Cardiac fibroblast (primary cell): ENCODE measurements around the gene OR51F1.
"Not testable (repeated sequence)": the region's sequence is repeated elsewhere in the genome, so short reads cannot be mapped to it uniquely, and the experiment has no call there.

Source experiments
- DNase-seq, 2 donors: peaks; one replicate each; pipeline versions ENCODE4 v3.0.0 to v3.0.0-alpha.2; 2010; ENCODE audit warnings: low read depth in 2 of 2
- H3K4me3 ChIP-seq, 2 donors: replicated peaks in 1 of 2; 1 replicate in 1 of 2; 2 replicates in 1 of 2; pipeline ENCODE4 v1.5.1; 2011; ENCODE audit warnings: low read depth in 2 of 2, low read length in 2 of 2, mild to moderate bottlenecking in 2 of 2, moderate library complexity in 1 of 2
- TF ChIP-seq, protein P1 (sequence below): IDR thresholded peaks from one replicate; pipeline ENCODE4 v1.5.1; 2011; ENCODE audit warnings: low read depth, mild to moderate bottlenecking, low read length, inconsistent platforms

OR51F1 gene, protein sequence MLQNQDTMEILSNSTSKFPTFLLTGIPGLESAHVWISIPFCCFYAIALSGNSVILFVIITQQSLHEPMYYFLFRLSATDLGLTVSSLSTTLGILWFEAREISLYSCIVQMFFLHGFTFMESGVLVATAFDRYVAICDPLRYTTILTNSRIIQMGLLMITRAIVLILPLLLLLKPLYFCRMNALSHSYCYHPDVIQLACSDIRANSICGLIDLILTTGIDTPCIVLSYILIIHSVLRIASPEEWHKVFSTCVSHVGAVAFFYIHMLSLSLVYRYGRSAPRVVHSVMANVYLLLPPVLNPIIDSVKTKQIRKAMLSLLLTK

DNA sequence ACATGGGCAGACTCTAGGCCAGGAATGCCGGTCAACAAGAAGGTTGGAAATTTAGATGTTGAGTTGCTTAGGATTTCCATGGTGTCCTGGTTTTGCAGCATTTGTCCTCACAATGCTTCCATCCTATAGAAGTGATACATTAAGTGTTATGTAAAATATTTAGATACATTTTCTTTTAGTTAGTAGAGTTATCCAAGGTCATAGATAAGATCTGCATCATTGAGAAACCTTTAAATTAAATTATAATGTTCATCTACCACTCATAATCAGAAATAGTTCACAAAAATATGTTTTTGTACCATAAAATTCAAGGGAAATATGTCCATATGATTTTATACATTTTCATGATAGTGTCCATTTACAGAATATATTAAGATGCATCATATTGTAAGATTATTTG, at the start of gene OR51F1:
TSS of gene OR51F1 (minus strand) at position 101 of the 400 bp plus-strand sequence. CDS start at position 101, 0 bp downstream.
- H3K4me3 ChIP-seq: no peak within 1 kb of the TSS
- TF ChIP-seq, protein P1, sequence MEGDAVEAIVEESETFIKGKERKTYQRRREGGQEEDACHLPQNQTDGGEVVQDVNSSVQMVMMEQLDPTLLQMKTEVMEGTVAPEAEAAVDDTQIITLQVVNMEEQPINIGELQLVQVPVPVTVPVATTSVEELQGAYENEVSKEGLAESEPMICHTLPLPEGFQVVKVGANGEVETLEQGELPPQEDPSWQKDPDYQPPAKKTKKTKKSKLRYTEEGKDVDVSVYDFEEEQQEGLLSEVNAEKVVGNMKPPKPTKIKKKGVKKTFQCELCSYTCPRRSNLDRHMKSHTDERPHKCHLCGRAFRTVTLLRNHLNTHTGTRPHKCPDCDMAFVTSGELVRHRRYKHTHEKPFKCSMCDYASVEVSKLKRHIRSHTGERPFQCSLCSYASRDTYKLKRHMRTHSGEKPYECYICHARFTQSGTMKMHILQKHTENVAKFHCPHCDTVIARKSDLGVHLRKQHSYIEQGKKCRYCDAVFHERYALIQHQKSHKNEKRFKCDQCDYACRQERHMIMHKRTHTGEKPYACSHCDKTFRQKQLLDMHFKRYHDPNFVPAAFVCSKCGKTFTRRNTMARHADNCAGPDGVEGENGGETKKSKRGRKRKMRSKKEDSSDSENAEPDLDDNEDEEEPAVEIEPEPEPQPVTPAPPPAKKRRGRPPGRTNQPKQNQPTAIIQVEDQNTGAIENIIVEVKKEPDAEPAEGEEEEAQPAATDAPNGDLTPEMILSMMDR: no peak
- no peak for DNase-seq

DNA sequence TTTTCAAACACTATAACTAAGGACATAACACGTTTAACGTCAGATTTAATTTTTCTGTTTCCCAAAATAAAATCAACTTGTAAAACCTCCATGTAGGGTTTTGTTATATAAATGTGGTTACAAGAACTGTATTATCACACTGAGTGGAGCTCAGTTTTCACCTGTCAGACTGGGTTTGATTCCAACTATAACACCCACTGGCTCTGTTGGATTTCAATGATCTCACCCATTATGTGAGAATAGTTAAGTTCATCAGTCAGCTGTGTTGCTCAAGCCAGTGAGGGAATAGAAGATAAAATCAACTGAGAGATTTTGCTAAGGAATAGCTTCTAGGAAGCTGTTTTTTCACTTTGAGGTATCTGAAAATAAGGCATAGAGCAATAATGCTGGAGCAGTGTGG, 39.5 kb upstream of the OR51F1 start:
- H3K4me3 ChIP-seq: no peak overlapping the region
- DNase-seq: no peak
- TF ChIP-seq, protein P1: no peak

DNA sequence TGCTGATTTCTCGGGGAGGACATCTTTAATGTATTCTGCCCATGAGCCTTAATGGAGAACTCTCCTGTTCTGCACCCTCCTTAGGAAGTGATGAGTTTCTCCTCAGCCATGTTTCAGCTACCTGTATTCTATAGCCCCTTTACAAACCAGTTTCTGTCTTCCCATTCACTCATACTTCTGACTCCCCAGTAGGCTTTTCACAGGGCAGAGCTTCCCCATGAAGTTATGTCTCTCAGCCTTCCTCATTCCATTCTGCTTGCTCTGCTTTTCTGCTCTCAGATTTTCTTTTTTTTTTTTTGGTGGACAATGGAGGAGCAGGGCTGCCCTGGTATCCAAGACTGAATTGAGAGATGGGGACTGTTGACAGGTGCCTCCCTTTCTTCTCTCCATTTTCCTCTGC, 38.7 kb upstream of the OR51F1 start:
- H3K4me3 ChIP-seq: no peak overlapping the region
- DNase-seq: no peak
- TF ChIP-seq, protein P1: no peak

DNA sequence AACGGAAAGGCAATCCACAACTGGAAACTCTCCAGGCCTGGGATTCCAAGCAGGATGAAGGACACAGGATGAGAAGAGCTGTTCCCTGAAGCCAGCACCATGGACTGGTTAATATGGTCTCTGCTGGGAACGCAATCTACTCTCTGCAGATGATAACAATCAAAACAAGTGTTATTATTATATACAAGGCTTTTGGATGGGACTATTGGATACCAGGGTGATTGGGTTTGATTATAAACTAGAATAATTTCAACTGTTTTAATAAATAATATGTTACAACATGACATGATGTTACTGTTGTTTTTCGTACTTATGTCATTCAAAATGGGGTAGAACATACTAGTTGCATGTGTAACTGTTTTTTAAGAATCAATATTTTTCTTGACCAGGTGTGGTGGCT, 34.5 kb upstream of the OR51F1 start, which contains the start of gene OR52R1:
TSS of gene OR52R1 (minus strand) at position 101 of the 400 bp plus-strand sequence. CDS start at position 101, 0 bp downstream.
- no peak within 1 kb of the TSS for H3K4me3 ChIP-seq
- no peak for DNase-seq
- TF ChIP-seq, protein P1: no peak

DNA sequence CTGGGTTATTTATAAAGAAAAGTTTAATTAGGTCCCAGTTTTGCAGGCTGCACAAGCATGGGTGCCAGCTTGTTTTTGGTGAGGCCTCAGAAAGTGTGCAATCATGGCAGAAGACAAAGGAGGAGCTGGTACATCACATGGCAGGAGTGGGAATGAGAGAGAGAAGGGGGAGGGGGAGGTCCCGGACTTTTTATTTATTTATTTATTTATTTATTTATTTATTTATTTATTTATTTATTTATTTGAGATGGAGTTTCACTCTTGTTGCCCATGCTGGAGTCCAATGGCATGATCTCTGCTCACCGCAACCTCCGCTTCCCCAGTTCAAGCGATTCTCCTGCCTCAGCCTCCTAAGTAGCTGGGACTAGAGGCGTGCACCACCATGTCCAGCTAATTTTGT, 31.6 kb upstream of the OR51F1 start:
- H3K4me3 ChIP-seq, DNase-seq: not testable (repeated sequence)

DNA sequence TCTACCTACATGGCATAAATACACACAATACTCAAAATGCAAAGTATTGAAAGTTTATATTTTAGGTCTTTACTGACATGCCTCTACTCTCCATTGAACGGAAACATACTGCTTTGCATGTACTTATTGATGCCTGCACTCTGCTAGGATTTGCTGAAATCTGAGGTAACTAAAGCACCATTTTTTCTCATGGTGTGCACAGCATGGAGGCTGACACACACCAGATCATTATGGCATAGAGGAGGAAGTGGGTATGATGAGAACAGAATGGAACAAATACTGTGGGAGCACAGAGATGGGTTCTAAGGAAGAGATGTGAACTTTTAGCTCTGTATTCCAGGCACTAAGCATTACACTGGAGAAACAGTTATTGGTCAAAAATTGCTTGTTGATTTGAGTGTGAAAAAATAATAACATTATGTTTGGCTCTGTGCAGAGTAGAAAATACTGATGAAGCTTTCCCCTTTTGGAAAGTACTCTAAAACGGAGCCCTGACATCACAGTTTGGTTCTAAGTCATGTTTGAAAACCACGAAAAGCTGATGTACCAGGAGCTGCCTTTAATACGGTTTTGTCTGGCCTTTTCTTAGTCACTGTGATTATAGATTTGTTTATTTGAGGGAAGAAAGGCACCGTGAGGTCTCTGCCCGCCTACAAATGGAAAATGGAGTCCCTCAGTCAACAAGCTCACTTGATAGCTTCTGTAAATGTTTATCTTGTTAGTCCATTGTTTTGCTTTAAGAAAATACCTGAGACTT, 28.9 kb upstream of the OR51F1 start:
- TF ChIP-seq, protein P1: no peak
- H3K4me3 ChIP-seq: no peak overlapping the region
- DNase-seq: no peak

DNA sequence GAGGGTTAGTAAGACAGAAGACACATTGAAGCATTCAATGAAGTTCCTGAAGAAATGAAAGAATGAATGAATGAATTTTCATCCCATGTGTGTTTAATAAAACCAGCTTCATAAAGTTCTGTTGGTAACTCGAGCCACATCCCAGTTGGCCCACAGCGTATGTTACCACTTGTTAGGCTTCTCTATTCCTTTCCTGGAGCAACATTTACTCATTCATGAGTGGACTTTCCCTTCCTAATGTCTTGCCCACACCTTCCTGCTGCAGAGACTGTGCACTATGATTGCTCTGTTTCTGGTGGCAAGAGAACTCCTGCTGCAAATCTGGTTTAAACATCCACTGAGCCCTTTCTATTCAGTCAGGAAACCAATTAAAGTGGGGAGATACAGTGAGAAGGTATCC, 27.5 kb upstream of the OR51F1 start:
- no peak overlapping the region for H3K4me3 ChIP-seq
- TF ChIP-seq, protein P1: no peak
- no peak for DNase-seq
